HepG2 (cell line): ENCODE data around the gene PBOV1. TPM values are rescaled to one million over a fixed set of nuclear protein-coding genes. Genes with fewer than 3 reads are reported as not detected.
A peak's percentile ranks its signal among the peaks of the same experiment; 100 is the strongest.

ENCODE experiments used
- AGO1 ChIP-seq: fragments of 200-400 bp; formaldehyde crosslinking; IDR thresholded peaks from 2 replicates; pipeline ENCODE4 v1.6.1; 2017; ENCODE audit warnings: mild to moderate bottlenecking, low read depth, low read length, moderate library complexity; ENCODE audit not compliant: poor library complexity, severe bottlenecking
- EP300 ChIP-seq, 3 experiments: sonication (generic) in 1 of 3; formaldehyde crosslinking in 1 of 3; IDR thresholded peaks; 2 replicates each; pipeline versions ENCODE4 v1.5.1 to v1.6.1; 2011 to 2020; ENCODE audit warnings: low read depth in 2 of 3, low read length in 2 of 3, borderline replicate concordance in 1 of 3, improper control_type of control experiment in 1 of 3, mild to moderate bottlenecking in 1 of 3, missing genetic modification reagents in 1 of 3, moderate library complexity in 1 of 3
- FOXA1 ChIP-seq, 2 experiments: fragments of 450-650 bp in 1 of 2; sonication (generic) in 1 of 2; formaldehyde crosslinking in 1 of 2; IDR thresholded peaks; 2 replicates each; pipeline versions ENCODE4 v1.4.0 to v1.6.1; 2016 to 2020; ENCODE audit warnings: missing genetic modification reagents in 1 of 2
- HNF4G ChIP-seq, 2 experiments: sonication (generic) in 1 of 2; formaldehyde crosslinking in 1 of 2; IDR thresholded peaks; 2 replicates each; pipeline versions ENCODE4 v1.4.0 to v1.6.1; 2011 to 2020; ENCODE audit warnings: borderline replicate concordance in 2 of 2, low read depth in 2 of 2, mild to moderate bottlenecking in 2 of 2, low read length in 1 of 2, missing genetic modification reagents in 1 of 2, moderate library complexity in 1 of 2
- HOXA3 ChIP-seq: sonication (generic); formaldehyde crosslinking; IDR thresholded peaks from 2 replicates; pipeline ENCODE4 v1.5.0; 2020; ENCODE audit warnings: missing genetic modification reagents
- KLF15 ChIP-seq: sonication (generic); formaldehyde crosslinking; IDR thresholded peaks from 2 replicates; pipeline ENCODE4 v1.8.1; 2023; ENCODE audit warnings: borderline replicate concordance, mild to moderate bottlenecking, inconsistent platforms, missing genetic modification reagents, mixed read lengths
- MEF2D ChIP-seq: sonication (generic); formaldehyde crosslinking; IDR thresholded peaks from 2 replicates; pipeline ENCODE4 v1.5.1; 2020; ENCODE audit warnings: mild to moderate bottlenecking, missing genetic modification reagents
- MIER2 ChIP-seq: IDR thresholded peaks from 2 replicates; pipeline ENCODE4 v1.6.1; 2016; ENCODE audit warnings: missing biosample characterization, missing genetic modification reagents
- MIER3 ChIP-seq: IDR thresholded peaks from 2 replicates; pipeline ENCODE4 v1.6.1; 2016; ENCODE audit warnings: missing compliant biosample characterization, borderline replicate concordance
- MIXL1 ChIP-seq: IDR thresholded peaks from 2 replicates; pipeline ENCODE4 v1.6.1; 2016
- NFE2L1 ChIP-seq: sonication (generic); formaldehyde crosslinking; IDR thresholded peaks from 2 replicates; pipeline ENCODE4 v1.4.0; 2020; ENCODE audit warnings: missing genetic modification reagents, mild to moderate bottlenecking, borderline replicate concordance
- NFIC ChIP-seq: IDR thresholded peaks from 2 replicates; pipeline ENCODE4 v1.6.1; 2012; ENCODE audit warnings: mild to moderate bottlenecking, low read length, inconsistent platforms
- NR2F6 ChIP-seq, 2 experiments: IDR thresholded peaks; 2 replicates each; pipeline ENCODE4 v1.6.1; 2016; ENCODE audit warnings: antibody characterized with exemption in 1 of 2, mild to moderate bottlenecking in 1 of 2
- SIX1 ChIP-seq: sonication (generic); formaldehyde crosslinking; IDR thresholded peaks from 2 replicates; pipeline ENCODE4 v1.4.0; 2020; ENCODE audit warnings: missing genetic modification reagents, borderline replicate concordance
- TARDBP ChIP-seq: sonication (generic); formaldehyde crosslinking; IDR thresholded peaks from 2 replicates; pipeline ENCODE4 v1.8.0; 2022; ENCODE audit warnings: mild to moderate bottlenecking, missing genetic modification reagents
- TBX3 ChIP-seq: fragments of 450-650 bp; IDR thresholded peaks from 2 replicates; pipeline ENCODE4 v1.6.1; 2017; ENCODE audit warnings: antibody characterized with exemption, mild to moderate bottlenecking, inconsistent platforms, borderline replicate concordance
- polyA plus RNA-seq, 8 experiments: library from polyadenylated mRNA; depleted of rRNA in 3 of 8; stranded (reverse) in 7 of 8; unstranded in 1 of 8; fragments of >200 nt; fragmentation: Illumina TruSeq in 4 of 8; extraction: Trizol in 4 of 8; gene quantifications; 2 replicates each; pipeline versions ENCODE4 v1.2.1 to v1.2.3, GENCODE V29; 2011 to 2016; ENCODE audit warnings: low read depth in 4 of 8, missing spikeins in 1 of 8, mixed read lengths in 1 of 8; ENCODE audit not compliant: insufficient read depth in 1 of 8
- total RNA-seq, 5 experiments: library from RNA; depleted of rRNA; stranded (reverse); fragments of >200 nt; fragmentation: Illumina TruSeq; extraction: Trizol; gene quantifications; 2 replicates each; pipeline ENCODE4 v1.2.3, GENCODE V29; 2016; ENCODE audit warnings: low read depth in 1 of 5
- TF ChIP-seq, protein P1 (sequence below): sonication (generic); formaldehyde crosslinking; conservative IDR thresholded peaks from 2 replicates; pipeline ENCODE4 v1.4.0; 2020; ENCODE audit warnings: mild to moderate bottlenecking, missing genetic modification reagents, moderate library complexity
- TF ChIP-seq, protein P2 (sequence below): sonication (generic); formaldehyde crosslinking; IDR thresholded peaks from 2 replicates; pipeline ENCODE4 v1.5.0; 2020; ENCODE audit warnings: mild to moderate bottlenecking, missing genetic modification reagents, borderline replicate concordance
- TF ChIP-seq, protein P3 (sequence below): IDR thresholded peaks from 2 replicates; pipeline ENCODE4 v1.6.1; 2012; ENCODE audit warnings: low read depth, low read length, improper control_type of control experiment

The PBOV1 gene
- total and polyA plus RNA-seq, 2 of the 13 experiments (the other 11 are each of a cell fraction or from before 2014, with no cell fraction given), result not detected

DNA sequence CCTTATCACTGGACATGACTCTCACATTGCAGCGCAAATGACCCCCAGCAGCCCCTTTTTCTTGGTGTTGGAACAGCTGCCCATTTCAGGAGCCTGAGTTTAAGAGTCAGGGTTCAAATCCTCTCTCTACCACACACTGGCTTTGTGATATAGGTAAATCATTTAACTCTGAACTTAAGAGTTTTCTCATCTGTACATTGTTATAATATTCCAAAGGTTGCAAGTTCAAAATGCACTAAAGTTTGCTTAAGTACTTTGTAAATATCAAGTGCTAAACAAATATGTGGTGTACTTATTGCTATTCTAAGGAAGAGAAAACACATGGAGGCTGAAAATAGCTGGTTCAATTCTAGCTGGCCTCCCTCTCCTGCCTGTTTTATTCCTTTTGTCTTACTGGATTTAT lies 39.3 kb upstream of the PBOV1 start (continued):
- TF ChIP-seq HNF4G (IDR thresholded peaks at IDR 0.05; ENCODE audit: borderline replicate concordance, low read depth, low read length) (peak; percentile 69), HNF4G (CRISPR knock-in tag; IDR thresholded peaks at IDR 0.05; ENCODE audit: borderline replicate concordance, low read depth) (no peak), KLF15 (CRISPR knock-in tag) (no peak), TBX3 (peak; percentile 80; the same call in 1 of the 2 replicates), SIX1 (0 out of 2 replicates have a peak, but pooled peaks have one; percentile 18), MIER2 (CRISPR knock-in tag) (no peak), MEF2D (CRISPR knock-in tag) (peak; percentile 96), MIXL1 (CRISPR knock-in tag) (peak; percentile 70; the same call in 1 of the 2 replicates), AGO1 (no peak), HOXA3 (CRISPR knock-in tag) (peak; percentile 46; the same call in 1 of the 2 replicates), TARDBP (peak; percentile 28; the same call in 1 of the 2 replicates), FOXA1 (IDR thresholded peaks at IDR 0.05) (peak; percentile 90), FOXA1 (CRISPR knock-in tag; IDR thresholded peaks at IDR 0.05) (peak; percentile 80), NFIC (peak; percentile 77; the same call in 1 of the 2 replicates), NFE2L1 (CRISPR knock-in tag) (no peak), MIER3 (CRISPR knock-in tag) (0 out of 2 replicates have a peak, but pooled peaks have one; percentile 44), NR2F6 (IDR thresholded peaks at IDR 0.05) (no peak), NR2F6 (CRISPR knock-in tag; IDR thresholded peaks at IDR 0.05) (peak; percentile 48), EP300 (IDR thresholded peaks at IDR 0.05; ENCODE audit: low read depth in 2 of 2, low read length in 2 of 2) (peak in 1 of 2 experiments; percentile 84; a peak in 2 of 4 replicates), EP300 (CRISPR knock-in tag; IDR thresholded peaks at IDR 0.05; ENCODE audit: borderline replicate concordance) (no peak; the same call in 1 of the 2 replicates)
- TF ChIP-seq, protein P1, sequence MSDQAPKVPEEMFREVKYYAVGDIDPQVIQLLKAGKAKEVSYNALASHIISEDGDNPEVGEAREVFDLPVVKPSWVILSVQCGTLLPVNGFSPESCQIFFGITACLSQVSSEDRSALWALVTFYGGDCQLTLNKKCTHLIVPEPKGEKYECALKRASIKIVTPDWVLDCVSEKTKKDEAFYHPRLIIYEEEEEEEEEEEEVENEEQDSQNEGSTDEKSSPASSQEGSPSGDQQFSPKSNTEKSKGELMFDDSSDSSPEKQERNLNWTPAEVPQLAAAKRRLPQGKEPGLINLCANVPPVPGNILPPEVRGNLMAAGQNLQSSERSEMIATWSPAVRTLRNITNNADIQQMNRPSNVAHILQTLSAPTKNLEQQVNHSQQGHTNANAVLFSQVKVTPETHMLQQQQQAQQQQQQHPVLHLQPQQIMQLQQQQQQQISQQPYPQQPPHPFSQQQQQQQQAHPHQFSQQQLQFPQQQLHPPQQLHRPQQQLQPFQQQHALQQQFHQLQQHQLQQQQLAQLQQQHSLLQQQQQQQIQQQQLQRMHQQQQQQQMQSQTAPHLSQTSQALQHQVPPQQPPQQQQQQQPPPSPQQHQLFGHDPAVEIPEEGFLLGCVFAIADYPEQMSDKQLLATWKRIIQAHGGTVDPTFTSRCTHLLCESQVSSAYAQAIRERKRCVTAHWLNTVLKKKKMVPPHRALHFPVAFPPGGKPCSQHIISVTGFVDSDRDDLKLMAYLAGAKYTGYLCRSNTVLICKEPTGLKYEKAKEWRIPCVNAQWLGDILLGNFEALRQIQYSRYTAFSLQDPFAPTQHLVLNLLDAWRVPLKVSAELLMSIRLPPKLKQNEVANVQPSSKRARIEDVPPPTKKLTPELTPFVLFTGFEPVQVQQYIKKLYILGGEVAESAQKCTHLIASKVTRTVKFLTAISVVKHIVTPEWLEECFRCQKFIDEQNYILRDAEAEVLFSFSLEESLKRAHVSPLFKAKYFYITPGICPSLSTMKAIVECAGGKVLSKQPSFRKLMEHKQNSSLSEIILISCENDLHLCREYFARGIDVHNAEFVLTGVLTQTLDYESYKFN (CRISPR knock-in tag), result peak; percentile 93
- TF ChIP-seq, protein P2, sequence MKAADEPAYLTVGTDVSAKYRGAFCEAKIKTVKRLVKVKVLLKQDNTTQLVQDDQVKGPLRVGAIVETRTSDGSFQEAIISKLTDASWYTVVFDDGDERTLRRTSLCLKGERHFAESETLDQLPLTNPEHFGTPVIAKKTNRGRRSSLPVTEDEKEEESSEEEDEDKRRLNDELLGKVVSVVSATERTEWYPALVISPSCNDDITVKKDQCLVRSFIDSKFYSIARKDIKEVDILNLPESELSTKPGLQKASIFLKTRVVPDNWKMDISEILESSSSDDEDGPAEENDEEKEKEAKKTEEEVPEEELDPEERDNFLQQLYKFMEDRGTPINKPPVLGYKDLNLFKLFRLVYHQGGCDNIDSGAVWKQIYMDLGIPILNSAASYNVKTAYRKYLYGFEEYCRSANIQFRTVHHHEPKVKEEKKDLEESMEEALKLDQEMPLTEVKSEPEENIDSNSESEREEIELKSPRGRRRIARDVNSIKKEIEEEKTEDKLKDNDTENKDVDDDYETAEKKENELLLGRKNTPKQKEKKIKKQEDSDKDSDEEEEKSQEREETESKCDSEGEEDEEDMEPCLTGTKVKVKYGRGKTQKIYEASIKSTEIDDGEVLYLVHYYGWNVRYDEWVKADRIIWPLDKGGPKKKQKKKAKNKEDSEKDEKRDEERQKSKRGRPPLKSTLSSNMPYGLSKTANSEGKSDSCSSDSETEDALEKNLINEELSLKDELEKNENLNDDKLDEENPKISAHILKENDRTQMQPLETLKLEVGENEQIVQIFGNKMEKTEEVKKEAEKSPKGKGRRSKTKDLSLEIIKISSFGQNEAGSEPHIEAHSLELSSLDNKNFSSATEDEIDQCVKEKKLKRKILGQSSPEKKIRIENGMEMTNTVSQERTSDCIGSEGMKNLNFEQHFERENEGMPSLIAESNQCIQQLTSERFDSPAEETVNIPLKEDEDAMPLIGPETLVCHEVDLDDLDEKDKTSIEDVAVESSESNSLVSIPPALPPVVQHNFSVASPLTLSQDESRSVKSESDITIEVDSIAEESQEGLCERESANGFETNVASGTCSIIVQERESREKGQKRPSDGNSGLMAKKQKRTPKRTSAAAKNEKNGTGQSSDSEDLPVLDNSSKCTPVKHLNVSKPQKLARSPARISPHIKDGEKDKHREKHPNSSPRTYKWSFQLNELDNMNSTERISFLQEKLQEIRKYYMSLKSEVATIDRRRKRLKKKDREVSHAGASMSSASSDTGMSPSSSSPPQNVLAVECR (CRISPR knock-in tag), result no peak
- TF ChIP-seq, protein P3, sequence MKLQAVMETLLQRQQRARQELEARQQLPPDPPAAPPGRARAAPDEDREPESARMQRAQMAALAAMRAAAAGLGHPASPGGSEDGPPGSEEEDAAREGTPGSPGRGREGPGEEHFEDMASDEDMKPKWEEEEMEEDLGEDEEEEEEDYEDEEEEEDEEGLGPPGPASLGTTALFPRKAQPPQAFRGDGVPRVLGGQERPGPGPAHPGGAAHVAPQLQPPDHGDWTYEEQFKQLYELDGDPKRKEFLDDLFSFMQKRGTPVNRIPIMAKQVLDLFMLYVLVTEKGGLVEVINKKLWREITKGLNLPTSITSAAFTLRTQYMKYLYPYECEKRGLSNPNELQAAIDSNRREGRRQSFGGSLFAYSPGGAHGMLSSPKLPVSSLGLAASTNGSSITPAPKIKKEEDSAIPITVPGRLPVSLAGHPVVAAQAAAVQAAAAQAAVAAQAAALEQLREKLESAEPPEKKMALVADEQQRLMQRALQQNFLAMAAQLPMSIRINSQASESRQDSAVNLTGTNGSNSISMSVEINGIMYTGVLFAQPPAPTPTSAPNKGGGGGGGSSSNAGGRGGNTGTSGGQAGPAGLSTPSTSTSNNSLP, result peak; percentile 72
